Lung (tissue), 12 donors: ENCODE data around the gene CHP2. TPM values are rescaled to one million over a fixed set of nuclear protein-coding genes. Genes with fewer than 3 reads are reported as not detected.

Experiments used
- ATAC-seq: fragments of 200-7000 bp; cut with Tn5 transposase; one replicate; pipeline ENCODE4 v1.9.1; 2020; ENCODE audit warnings: moderate number of reproducible peaks; ENCODE audit not compliant: insufficient read depth, low FRiP score
- DNase-seq, 3 donors: peaks; one replicate each; pipeline ENCODE4 v3.0.0-alpha.2; 2013 to 2017
- H3K27ac ChIP-seq, 2 donors: one replicate each; pipeline ENCODE4 v1.5.1; 2013; ENCODE audit warnings: mild to moderate bottlenecking in 2 of 2, moderate library complexity in 2 of 2, control low read depth in 1 of 2, inconsistent platforms in 1 of 2, low read depth in 1 of 2, low read length in 1 of 2
- H3K27me3 ChIP-seq, 3 donors: one replicate each; pipeline ENCODE4 v1.5.1; 2013; ENCODE audit warnings: low read length in 2 of 3; ENCODE audit not compliant: control insufficient read depth in 3 of 3, insufficient read depth in 3 of 3
- H3K36me3 ChIP-seq, 4 donors: one replicate each; pipeline ENCODE4 v1.5.1; 2013; ENCODE audit warnings: low read length in 4 of 4, mild to moderate bottlenecking in 1 of 4, moderate library complexity in 1 of 4; ENCODE audit not compliant: control insufficient read depth in 4 of 4, insufficient read depth in 4 of 4
- H3K4me1 ChIP-seq, 5 donors: one replicate each; pipeline ENCODE4 v1.5.1; 2013; ENCODE audit warnings: low read length in 5 of 5, mild to moderate bottlenecking in 2 of 5, moderate library complexity in 1 of 5; ENCODE audit not compliant: control insufficient read depth in 5 of 5, insufficient read depth in 5 of 5
- H3K4me3 ChIP-seq: one replicate; pipeline ENCODE4 v1.5.1; 2013; ENCODE audit warnings: mild to moderate bottlenecking, control low read depth, moderate library complexity
- H3K9ac ChIP-seq, 2 donors: one replicate each; pipeline ENCODE4 v1.5.1; 2013; ENCODE audit warnings: low read length in 2 of 2, control low read depth in 1 of 2; ENCODE audit not compliant: insufficient read depth in 1 of 2
- H3K9me3 ChIP-seq, 4 donors: one replicate each; pipeline ENCODE4 v1.5.1; 2013; ENCODE audit warnings: low read length in 3 of 4, mild to moderate bottlenecking in 1 of 4, moderate library complexity in 1 of 4; ENCODE audit not compliant: control insufficient read depth in 4 of 4, insufficient read depth in 3 of 4
- WGBS, 2 donors: extraction: QIAGEN DNeasy Blood & Tissue Kit; methylation state at CpG; one replicate each; pipeline ENCODE4 v1.1.7; 2013; 5-methylcytosine and 5-hydroxymethylcytosine counted together
- polyA plus RNA-seq, 2 donors: library from polyadenylated mRNA; stranded (reverse); fragments of 200-250 nt; gene quantifications; one replicate each; pipeline ENCODE4 v1.2.1, GENCODE V29; 2013
- total RNA-seq, 2 donors: library from RNA; depleted of rRNA in 1 of 2; stranded (reverse); fragments of >200 nt in 1 of 2; gene quantifications; one replicate each; pipeline ENCODE4 v1.2.1, GENCODE V29; 2014 to 2021
- TF ChIP-seq, protein P1 (sequence below): IDR thresholded peaks from 2 replicates; pipeline ENCODE4 v1.5.1; 2012; ENCODE audit warnings: mild to moderate bottlenecking; ENCODE audit errors: control extremely low read depth, extremely low read depth
- donor health status: control.
- donor health status: control.
- donor health status: Bipolar disorder and iron deficiency.
- donor health status: healthy.
- donor health status: DM: yes; HTN: yes; CAD: no.

CHP2 gene
- total and polyA plus RNA-seq, 4 donors = 0.06 to 2.0 (median 0.06) TPM; not detected in 1

- Histone ChIP-seq H3K9me3 (peaks cover 0 to 4% (median 1%) of the 10 kb centered on the region in 4 donors), H3K27ac (no peak overlapping the region), H3K27me3 (peaks cover 0 to 2% (median 0%) of the 10 kb centered on the region in 3 donors), H3K36me3 (no peaks in the 10 kb centered on the region), H3K4me1 (no peaks in the 10 kb centered on the region), H3K9ac (no peak overlapping the region), H3K4me3 (no peak overlapping the region)
- no peak for ATAC-seq
- no peak for DNase-seq
- TF ChIP-seq, protein P1, sequence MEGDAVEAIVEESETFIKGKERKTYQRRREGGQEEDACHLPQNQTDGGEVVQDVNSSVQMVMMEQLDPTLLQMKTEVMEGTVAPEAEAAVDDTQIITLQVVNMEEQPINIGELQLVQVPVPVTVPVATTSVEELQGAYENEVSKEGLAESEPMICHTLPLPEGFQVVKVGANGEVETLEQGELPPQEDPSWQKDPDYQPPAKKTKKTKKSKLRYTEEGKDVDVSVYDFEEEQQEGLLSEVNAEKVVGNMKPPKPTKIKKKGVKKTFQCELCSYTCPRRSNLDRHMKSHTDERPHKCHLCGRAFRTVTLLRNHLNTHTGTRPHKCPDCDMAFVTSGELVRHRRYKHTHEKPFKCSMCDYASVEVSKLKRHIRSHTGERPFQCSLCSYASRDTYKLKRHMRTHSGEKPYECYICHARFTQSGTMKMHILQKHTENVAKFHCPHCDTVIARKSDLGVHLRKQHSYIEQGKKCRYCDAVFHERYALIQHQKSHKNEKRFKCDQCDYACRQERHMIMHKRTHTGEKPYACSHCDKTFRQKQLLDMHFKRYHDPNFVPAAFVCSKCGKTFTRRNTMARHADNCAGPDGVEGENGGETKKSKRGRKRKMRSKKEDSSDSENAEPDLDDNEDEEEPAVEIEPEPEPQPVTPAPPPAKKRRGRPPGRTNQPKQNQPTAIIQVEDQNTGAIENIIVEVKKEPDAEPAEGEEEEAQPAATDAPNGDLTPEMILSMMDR = no peak
- 66 to 68% methylated on average over 3 of the region's 3 CpGs for WGBS, 2 donors
Measured at GRCh38 chr16:23724785-23725131, 30.1 kb upstream of the CHP2 start.

DNA sequence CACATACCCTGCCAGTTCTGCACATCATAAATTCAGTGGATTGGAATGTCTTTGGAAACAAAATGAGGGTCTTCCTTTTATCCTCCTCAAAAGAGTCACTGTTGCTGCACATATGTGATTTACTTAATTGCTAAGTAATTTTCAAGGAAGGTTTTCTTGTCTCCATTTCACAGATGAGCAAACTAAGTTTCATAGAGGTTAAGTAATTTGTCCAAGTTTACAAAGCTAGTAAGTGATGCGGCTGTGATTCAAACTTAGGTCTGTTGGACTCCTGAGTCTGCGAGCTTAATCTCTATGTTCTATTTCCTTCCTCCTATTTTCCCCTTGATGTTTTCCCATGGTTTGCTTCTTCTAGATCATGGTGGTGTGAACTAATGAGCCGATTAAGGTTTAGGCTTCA lies 28.1 kb upstream of the CHP2 start:
- ATAC-seq (no peak), DNase-seq (no peak)
- Histone ChIP-seq H3K9me3 (peaks cover 0 to 4% (median 0%) of the 10 kb centered on the region in 4 donors), H3K36me3 (no peaks in the 10 kb centered on the region), H3K9ac (no peak overlapping the region), H3K27ac (no peak overlapping the region), H3K27me3 (peaks cover 0 to under 1% (median 0%) of the 10 kb centered on the region in 3 donors), H3K4me1 (no peaks in the 10 kb centered on the region), H3K4me3 (no peak overlapping the region)
- TF ChIP-seq, protein P1 = no peak
- 82 to 87% methylated on average over 3 of the region's 3 CpGs for whole genome bisulfite sequencing, 2 donors

DNA sequence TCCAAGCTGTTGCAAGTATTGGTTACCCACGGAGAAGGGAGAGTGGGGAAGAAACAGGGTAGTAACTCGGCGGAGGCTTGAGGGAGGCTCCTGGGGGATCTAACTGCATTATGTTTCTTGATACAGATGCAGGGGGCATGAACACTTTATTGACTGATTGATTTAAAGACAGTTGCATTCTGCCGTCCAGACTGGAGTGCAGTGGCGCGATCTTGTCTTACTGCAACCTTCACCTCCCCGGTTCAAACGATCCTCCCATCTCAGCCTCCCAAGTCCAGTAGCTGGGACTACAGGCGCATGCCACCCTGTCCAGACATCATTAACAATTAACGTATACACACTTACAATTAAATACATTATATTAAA lies 26.7 kb upstream of the CHP2 start:
- Histone ChIP-seq H3K9ac (no peak overlapping the region), H3K27ac (no peak overlapping the region), H3K9me3 (peaks cover 0 to 2% (median 0%) of the 10 kb centered on the region in 4 donors), H3K27me3 (peaks cover 0 to 3% (median 0%) of the 10 kb centered on the region in 3 donors), H3K36me3 (no peaks in the 10 kb centered on the region), H3K4me1 (no peaks in the 10 kb centered on the region), H3K4me3 (no peak overlapping the region)
- no peak for DNase-seq
- no peak for ATAC-seq
- 57 to 63% methylated on average over 10 of the region's 10 CpGs for WGBS, 2 donors
- TF ChIP-seq, protein P1 = no peak
